Smooth muscle cell of the coronary artery (primary cell): ENCODE results near the gene MGAT1. TPM values are rescaled to one million over a fixed set of nuclear protein-coding genes. Genes with fewer than 3 reads are reported as not detected.

Source experiments
- total RNA-seq: library from RNA; depleted of rRNA; stranded (reverse); fragments of >200 nt; gene quantifications from 2 replicates; pipeline ENCODE4 v1.2.3, GENCODE V29; 2014; ENCODE audit warnings: low replicate concordance

The MGAT1 gene
- total RNA-seq = 61.0 and 62.0 TPM in 2 replicates

DNA sequence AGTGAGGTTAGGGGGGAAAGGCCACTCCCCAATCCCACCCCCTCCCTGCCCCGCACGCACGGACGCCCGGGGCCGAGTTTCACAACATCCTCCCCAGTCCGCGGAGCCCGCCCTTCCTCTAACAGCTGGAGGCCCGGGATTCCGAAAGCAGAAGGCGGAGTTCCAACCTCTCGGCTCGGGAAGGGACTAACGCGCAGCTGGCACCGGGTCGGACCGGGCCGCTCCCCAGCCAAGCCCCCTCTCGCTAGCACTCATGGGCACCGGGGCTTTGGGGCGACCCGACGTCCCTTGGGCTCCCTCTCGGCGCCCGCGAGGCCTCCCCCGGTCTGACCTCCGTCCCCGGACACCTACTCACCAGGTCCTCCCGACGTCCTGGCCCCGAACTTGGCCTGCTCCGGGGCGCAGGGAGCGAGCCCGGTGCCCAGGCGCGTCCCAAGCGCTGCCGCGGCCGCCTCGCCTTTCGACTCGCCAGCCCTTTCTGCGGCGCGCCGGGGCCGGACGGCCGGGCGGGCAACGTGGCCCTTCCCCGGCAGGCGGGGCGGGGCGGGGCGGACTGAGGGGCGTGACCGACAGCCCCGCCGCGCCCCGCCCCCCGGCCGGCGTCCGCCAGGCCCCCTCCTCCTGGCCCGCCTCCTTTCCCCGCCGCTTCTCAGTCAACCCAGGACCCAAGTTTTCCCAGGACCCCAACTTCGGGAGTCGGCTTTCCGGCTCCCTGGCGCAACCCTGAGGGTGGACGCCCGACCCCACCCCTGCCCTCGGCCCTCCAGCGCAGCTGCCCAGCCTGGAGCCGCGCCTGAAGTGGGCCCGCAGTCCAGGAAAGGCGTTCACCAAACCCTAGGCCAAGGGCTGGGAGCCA lies at the start of gene MGAT1:
Gene MGAT1 (minus strand): TSS at position 482 of the 856 bp plus-strand sequence. CDS start 9,835 bp downstream, outside the sequence.

GRCh38 chr5:180739958-180740357 lies 62.6 kb downstream of the MGAT1 start, which contains the start of gene OR2Y1:
Gene OR2Y1 (minus strand): TSS chr5:180740058. CDS start chr5:180740058, 0 bp downstream.

Other genes with a start within 250 kb of the MGAT1 start
- gene SCGB3A1, start 211.3 kb downstream of the MGAT1 start, total RNA-seq = not detected in 2 replicates
- 2.3 TPM in 1 of 2 replicates, not detected in the other for gene FLT4, start 153.2 kb downstream of the MGAT1 start, total RNA-seq
- gene OR2Y1, start 62.7 kb downstream of the MGAT1 start, total RNA-seq = not detected in 2 replicates
- 18.3 and 18.6 TPM in 2 replicates for gene ZFP62, start 58.5 kb upstream of the MGAT1 start, total RNA-seq
- gene BTNL8, start 96.4 kb upstream of the MGAT1 start, total RNA-seq = under 0.01 TPM in 1 of 2 replicates, not detected in the other
- not detected in 2 replicates for gene BTNL3, start 186.0 kb upstream of the MGAT1 start, total RNA-seq
- gene BTNL9, start 237.5 kb upstream of the MGAT1 start, total RNA-seq = not detected in 2 replicates